Suprapubic skin (tissue), 4 donors: ENCODE data around the gene PRSS22. TPM values are rescaled to one million over a fixed set of nuclear protein-coding genes. Genes with fewer than 3 reads are reported as not detected.

Source experiments
- DNase-seq, 2 donors: peaks; one replicate each; pipeline ENCODE4 v3.0.0-alpha.2; 2019; ENCODE audit warnings: low spot score in 2 of 2
- H3K27ac ChIP-seq: fragments of 200-600 bp; sonication (generic); one replicate; pipeline ENCODE4 v1.5.1; 2019
- H3K27me3 ChIP-seq: fragments of 200-600 bp; sonication (generic); one replicate; pipeline ENCODE4 v1.5.1; 2019
- H3K36me3 ChIP-seq: fragments of 200-600 bp; sonication (generic); one replicate; pipeline ENCODE4 v1.5.1; 2019
- H3K4me1 ChIP-seq: fragments of 200-600 bp; sonication (generic); one replicate; pipeline ENCODE4 v1.5.1; 2019
- H3K4me3 ChIP-seq: fragments of 200-600 bp; sonication (generic); one replicate; pipeline ENCODE4 v1.5.1; 2019; ENCODE audit warnings: mild to moderate bottlenecking
- H3K9me3 ChIP-seq: fragments of 200-600 bp; sonication (generic); one replicate; pipeline ENCODE4 v1.5.1; 2019
- EP300 ChIP-seq: sonication (generic); formaldehyde crosslinking; IDR thresholded peaks from one replicate; pipeline ENCODE4 v1.6.1; 2017; ENCODE audit warnings: antibody characterized with exemption
- POLR2A ChIP-seq, 2 donors: fragments of 450-650 bp; IDR thresholded peaks; one replicate each; pipeline ENCODE4 v1.6.1; 2017; ENCODE audit warnings: antibody characterized with exemption in 2 of 2, mild to moderate bottlenecking in 2 of 2, moderate library complexity in 2 of 2
- POLR2AphosphoS5 ChIP-seq, 3 donors: sonication (generic); formaldehyde crosslinking; IDR thresholded peaks; one replicate each; pipeline ENCODE4 v1.6.1; 2017; ENCODE audit warnings: antibody characterized with exemption in 3 of 3
- WGBS: methylation state at CpG from one replicate; pipeline ENCODE4 v1.1.5; 2018; 5-methylcytosine and 5-hydroxymethylcytosine counted together
- total RNA-seq, 4 donors: library from RNA; depleted of rRNA; stranded (reverse); fragments of >200 nt; gene quantifications; one replicate each; pipeline ENCODE4 v1.1.0, GENCODE V29; 2016
- TF ChIP-seq, protein P1 (sequence below), 2 donors: fragments of 200-600 bp in 1 of 2; fragments of 450-650 bp in 1 of 2; sonication (generic) in 1 of 2; IDR thresholded peaks; one replicate each; pipeline ENCODE4 v1.5.1; 2016 to 2019; ENCODE audit warnings: antibody characterized with exemption in 2 of 2, mild to moderate bottlenecking in 1 of 2, moderate library complexity in 1 of 2

Gene PRSS22
- total RNA-seq, 4 donors from 2014 or later = 1.7 to 8.7 (median 6.7) TPM

- no peaks in the 10 kb centered on the region for H3K36me3 ChIP-seq
Observed at GRCh38 chr16:2819179-2819938, 38.6 kb downstream of the PRSS22 start.

DNA sequence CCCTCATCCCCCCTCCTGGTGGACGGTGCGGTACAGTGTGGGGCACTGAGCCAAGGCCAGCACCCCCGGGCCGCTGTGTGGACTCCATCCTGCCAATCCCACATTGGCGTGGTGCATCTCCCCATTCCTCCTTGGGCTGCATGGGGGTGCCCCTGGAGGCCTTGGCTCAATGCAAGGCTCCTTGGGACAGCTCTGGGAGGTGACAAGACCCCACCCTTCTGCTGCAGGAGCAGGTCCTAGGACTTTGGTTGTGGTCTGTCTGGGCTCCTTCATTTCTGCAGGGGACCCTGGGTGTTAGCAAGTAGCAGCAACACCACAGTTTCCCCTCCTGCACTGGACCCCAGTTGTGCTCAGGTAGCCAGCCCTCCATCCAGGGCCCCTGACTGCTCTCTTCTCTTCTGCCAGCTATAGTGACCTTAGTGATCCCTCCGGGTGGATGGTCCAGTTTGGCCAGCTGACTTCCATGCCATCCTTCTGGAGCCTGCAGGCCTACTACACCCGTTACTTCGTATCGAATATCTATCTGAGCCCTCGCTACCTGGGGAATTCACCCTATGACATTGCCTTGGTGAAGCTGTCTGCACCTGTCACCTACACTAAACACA lies 39.6 kb downstream of the PRSS22 start:
- H3K4me1 ChIP-seq = no peaks in the 10 kb centered on the region

More at GRCh38 chr16:2819179-2819938, 38.6 kb downstream of the PRSS22 start:
- WGBS = 85% methylated on average over 13 of the region's 18 CpGs
- Histone ChIP-seq H3K27ac (no peak overlapping the region), H3K27me3 (peaks cover 51% of the 10 kb centered on the region), H3K4me3 (no peak overlapping the region), H3K9me3 (no peaks in the 10 kb centered on the region), H3K4me1 (no peaks in the 10 kb centered on the region)
- TF ChIP-seq EP300 (no peak), POLR2AphosphoS5 (IDR thresholded peaks at IDR 0.05) (no peak), POLR2A (IDR thresholded peaks at IDR 0.05) (no peak)
- TF ChIP-seq, protein P1, sequence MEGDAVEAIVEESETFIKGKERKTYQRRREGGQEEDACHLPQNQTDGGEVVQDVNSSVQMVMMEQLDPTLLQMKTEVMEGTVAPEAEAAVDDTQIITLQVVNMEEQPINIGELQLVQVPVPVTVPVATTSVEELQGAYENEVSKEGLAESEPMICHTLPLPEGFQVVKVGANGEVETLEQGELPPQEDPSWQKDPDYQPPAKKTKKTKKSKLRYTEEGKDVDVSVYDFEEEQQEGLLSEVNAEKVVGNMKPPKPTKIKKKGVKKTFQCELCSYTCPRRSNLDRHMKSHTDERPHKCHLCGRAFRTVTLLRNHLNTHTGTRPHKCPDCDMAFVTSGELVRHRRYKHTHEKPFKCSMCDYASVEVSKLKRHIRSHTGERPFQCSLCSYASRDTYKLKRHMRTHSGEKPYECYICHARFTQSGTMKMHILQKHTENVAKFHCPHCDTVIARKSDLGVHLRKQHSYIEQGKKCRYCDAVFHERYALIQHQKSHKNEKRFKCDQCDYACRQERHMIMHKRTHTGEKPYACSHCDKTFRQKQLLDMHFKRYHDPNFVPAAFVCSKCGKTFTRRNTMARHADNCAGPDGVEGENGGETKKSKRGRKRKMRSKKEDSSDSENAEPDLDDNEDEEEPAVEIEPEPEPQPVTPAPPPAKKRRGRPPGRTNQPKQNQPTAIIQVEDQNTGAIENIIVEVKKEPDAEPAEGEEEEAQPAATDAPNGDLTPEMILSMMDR (IDR thresholded peaks at IDR 0.05) = no peak
- peak; percentile 46 to 67 for DNase-seq

DNA sequence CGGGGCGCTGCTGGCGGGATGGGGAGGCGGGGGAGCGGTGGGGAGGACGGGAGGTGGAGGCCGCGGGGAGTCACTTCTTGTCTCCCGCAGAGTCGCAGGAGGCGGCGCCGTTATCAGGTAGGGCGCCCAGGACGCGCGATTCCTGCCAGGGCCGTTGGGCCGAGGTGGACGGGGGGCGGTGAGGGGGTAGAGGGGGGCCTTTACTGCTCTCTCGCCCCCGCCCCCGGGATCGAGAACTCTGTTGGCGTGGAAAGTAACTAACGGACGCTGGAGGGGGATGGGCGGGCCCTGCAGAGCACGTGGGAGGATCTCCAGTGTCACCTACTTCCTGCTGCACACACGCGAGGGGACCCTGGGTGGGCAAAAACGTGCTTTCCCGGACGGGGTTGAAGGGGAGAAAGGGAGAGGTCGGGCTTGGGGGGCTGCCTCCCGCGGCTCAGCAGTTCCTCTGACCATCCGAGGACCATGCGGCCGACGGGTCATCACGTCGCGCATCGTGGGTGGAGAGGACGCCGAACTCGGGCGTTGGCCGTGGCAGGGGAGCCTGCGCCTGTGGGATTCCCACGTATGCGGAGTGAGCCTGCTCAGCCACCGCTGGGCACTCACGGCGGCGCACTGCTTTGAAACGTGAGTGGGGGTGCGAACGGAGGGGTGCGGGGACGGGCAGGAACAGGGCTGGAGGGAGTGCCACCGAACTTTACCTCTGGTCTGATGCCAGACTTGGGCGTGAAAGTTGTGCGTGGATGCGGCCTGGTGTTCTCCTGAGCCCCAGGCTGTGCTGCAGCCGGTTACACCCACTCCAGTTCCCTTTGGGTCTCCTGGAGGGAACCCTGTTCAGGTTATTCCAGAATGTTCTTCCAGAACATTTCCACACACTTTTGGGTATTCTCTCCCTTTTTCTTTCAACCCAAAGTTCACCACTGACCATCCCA lies 40.4 kb downstream of the PRSS22 start:
- Histone ChIP-seq H3K4me3 (no peak overlapping the region), H3K9me3 (no peaks in the 10 kb centered on the region), H3K4me1 (no peaks in the 10 kb centered on the region), H3K27ac (no peak overlapping the region), H3K27me3 (peaks cover 51% of the 10 kb centered on the region), H3K36me3 (no peaks in the 10 kb centered on the region)
- 52% methylated on average over 34 of the region's 68 CpGs for WGBS
- peak; percentile 57 to 74 for DNase-seq
- TF ChIP-seq, protein P1 (IDR thresholded peaks at IDR 0.05) = no peak
- no peak for TF ChIP-seq POLR2A (IDR thresholded peaks at IDR 0.05)
- no peak for TF ChIP-seq POLR2AphosphoS5 (IDR thresholded peaks at IDR 0.05)

More for the DNA sequence above, 39.6 kb downstream of the PRSS22 start:
- Histone ChIP-seq H3K36me3 (no peaks in the 10 kb centered on the region), H3K4me3 (no peak overlapping the region), H3K27me3 (peaks cover 51% of the 10 kb centered on the region), H3K9me3 (no peaks in the 10 kb centered on the region), H3K27ac (no peak overlapping the region)
- TF ChIP-seq POLR2AphosphoS5 (IDR thresholded peaks at IDR 0.05) = no peak
- DNase-seq = peak; percentile 39 to 43
- WGBS = 74% methylated on average over 10 of the region's 10 CpGs

- Histone ChIP-seq H3K4me1 (peaks cover 6% of the 10 kb centered on the region), H3K27me3 (peaks cover 56% of the 10 kb centered on the region), H3K36me3 (no peaks in the 10 kb centered on the region), H3K9me3 (no peaks in the 10 kb centered on the region), H3K4me3 (no peak within 1 kb of the TSS), H3K27ac (no peak within 1 kb of the TSS)
- peak; percentile 50 to 62 for DNase-seq
- TF ChIP-seq, protein P1 (IDR thresholded peaks at IDR 0.05) = no peak
- no peak for TF ChIP-seq POLR2AphosphoS5 (IDR thresholded peaks at IDR 0.05)
- no peak for TF ChIP-seq EP300
- TF ChIP-seq POLR2A (IDR thresholded peaks at IDR 0.05) = no peak
- WGBS = 88% methylated on average over 9 of the region's 28 CpGs
Observed at GRCh38 chr16:2816751-2817339, 41.1 kb downstream of the PRSS22 start, which contains the start of gene PRSS21. Gene PRSS21, plus strand, starts transcription at chr16:2817237. Its CDS starts 32 bp downstream, at chr16:2817269.

- Histone ChIP-seq H3K4me3 (no peak overlapping the region), H3K27ac (no peak overlapping the region), H3K4me1 (peaks cover 10% of the 10 kb centered on the region), H3K9me3 (no peaks in the 10 kb centered on the region), H3K27me3 (peaks cover 55% of the 10 kb centered on the region), H3K36me3 (no peaks in the 10 kb centered on the region)
- 78% methylated on average over 7 of the region's 10 CpGs for WGBS
- DNase-seq = peak; percentile 36 to 74
- no peak for TF ChIP-seq POLR2A (IDR thresholded peaks at IDR 0.05)
- TF ChIP-seq EP300 = no peak
- TF ChIP-seq, protein P1 (IDR thresholded peaks at IDR 0.05) = no peak
- no peak for TF ChIP-seq POLR2AphosphoS5 (IDR thresholded peaks at IDR 0.05)
Observed at GRCh38 chr16:2815299-2815771, 42.6 kb downstream of the PRSS22 start.
